HEK293T (cell line): Measurements from ENCODE around the gene GRIN2A.

Source experiments
- BHLHE40 ChIP-seq: fragments of 450-650 bp; IDR thresholded peaks from 2 replicates; pipeline ENCODE4 v1.6.1; 2016; ENCODE audit warnings: mild to moderate bottlenecking, moderate library complexity, borderline replicate concordance
- CTBP1 ChIP-seq: fragments of 450-650 bp; IDR thresholded peaks from 2 replicates; pipeline ENCODE4 v1.6.1; 2016; ENCODE audit warnings: borderline replicate concordance
- ELF4 ChIP-seq: fragments of 450-650 bp; IDR thresholded peaks from 2 replicates; pipeline ENCODE4 v1.6.1; 2017; ENCODE audit warnings: antibody characterized with exemption
- FOXM1 ChIP-seq: fragments of 450-650 bp; IDR thresholded peaks from 2 replicates; pipeline ENCODE4 v1.6.1; 2017; ENCODE audit warnings: mild to moderate bottlenecking, borderline replicate concordance
- HDGF ChIP-seq: fragments of 450-650 bp; IDR thresholded peaks from 2 replicates; pipeline ENCODE4 v1.6.1; 2017; ENCODE audit warnings: antibody characterized with exemption, borderline replicate concordance
- PKNOX1 ChIP-seq: fragments of 450-650 bp; IDR thresholded peaks from 2 replicates; pipeline ENCODE4 v1.6.1; 2016
- SP1 ChIP-seq: fragments of 450-650 bp; IDR thresholded peaks from 2 replicates; pipeline ENCODE4 v1.6.1; 2017
- SUZ12 ChIP-seq: fragments of 450-650 bp; IDR thresholded peaks from 2 replicates; pipeline ENCODE4 v1.6.1; 2016; ENCODE audit warnings: mild to moderate bottlenecking

GRCh38 chr16:9773289-9773688 is 408.9 kb downstream of the GRIN2A start:
- TF ChIP-seq BHLHE40 (no peak), CTBP1 (no peak), SP1 (no peak), FOXM1 (no peak), PKNOX1 (no peak), HDGF (no peak), ELF4 (no peak), SUZ12 (no peak)
